ENCODE results near the gene MON1A.
A peak's percentile ranks its signal among the peaks of the same experiment; 100 is the strongest.
"Not testable (repeated sequence)": the region's sequence is repeated elsewhere in the genome, so short reads cannot be mapped to it uniquely, and the experiment has no call there.

Gene MON1A

DNA sequence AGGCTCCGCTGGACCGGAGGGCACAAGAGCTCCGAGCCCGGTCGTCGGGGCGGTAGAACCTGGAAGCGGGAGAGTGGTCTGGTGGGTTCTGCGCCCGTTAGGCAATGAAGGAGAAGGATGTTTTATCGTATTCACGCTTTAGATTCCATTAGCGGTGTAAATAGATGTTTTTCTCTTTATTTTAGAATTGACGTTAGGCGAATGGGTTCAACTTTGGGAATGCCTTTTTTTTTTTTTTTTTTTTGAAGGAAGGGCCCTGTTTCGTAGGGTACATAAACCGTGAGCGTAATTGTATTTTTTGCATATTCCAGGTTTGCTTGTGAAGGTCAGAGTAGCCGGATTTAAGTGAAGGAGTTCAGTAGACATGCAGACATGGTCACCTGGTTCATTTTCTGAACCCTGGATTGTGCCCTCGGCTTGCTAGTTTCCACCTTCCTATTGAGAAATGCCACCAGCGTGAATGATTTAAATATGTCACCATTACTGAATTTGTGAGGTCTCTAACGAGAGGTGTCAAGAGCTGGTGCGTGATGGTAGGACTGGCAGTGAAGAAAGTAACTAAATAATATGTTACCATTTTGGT lies 11.1 kb upstream of the MON1A start:
- Histone ChIP-seq H3K27ac (ENCODE audit: low read depth, low read length) (peak overlapping the region; percentile 97), H3K4me3 (ENCODE audit: low read length) (peak overlapping the region; percentile 90)

DNA sequence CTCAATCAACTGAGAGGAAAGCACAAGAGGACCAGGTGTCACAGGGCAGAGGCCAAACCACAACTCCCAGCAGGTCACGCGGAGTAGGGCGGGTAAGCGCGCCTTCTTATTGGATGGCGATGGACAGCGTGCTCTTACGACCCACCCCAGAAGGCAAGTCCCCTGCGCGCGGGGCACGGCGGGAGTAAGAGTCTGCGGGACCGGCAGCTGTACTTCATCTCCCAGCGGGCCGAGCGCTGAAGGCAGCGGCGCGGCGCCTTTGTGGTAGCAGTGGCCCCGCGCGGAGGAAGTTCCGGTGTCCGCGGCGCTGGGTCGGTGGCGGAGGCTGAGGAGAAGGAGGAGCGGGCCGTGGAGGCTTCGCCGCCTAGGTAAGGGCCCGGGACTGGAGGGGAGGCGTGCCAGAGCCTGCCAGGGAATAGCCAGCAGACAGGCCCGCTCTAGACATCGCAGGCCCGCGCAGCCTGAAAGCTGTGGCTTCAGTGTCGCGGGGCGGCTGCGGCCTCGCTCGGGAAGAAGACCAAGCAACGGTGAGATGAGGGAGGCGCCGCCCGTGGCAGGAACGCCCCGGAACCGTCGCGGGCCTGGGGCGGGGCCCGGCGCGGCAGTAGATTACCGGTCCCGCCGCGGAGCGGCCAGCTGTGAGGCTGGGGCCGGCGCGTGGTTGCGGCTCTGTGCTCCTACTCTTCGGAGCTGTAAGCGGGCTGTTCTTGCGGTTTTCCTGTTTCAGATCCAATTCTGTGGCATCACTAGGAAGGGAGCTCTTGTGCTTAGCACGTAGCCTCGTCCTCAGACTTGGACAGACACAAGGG lies 10.5 kb upstream of the MON1A start, which contains the start of gene RBM6:
TSS of gene RBM6 (plus strand) at position 293 of the 809 bp plus-strand sequence. CDS start 22,492 bp downstream, outside the sequence.
- Histone ChIP-seq H3K27me3 (ENCODE audit: control insufficient read depth, low read length) (no peaks in the 10 kb centered on the region), H3K9me2 (replicated peaks; ENCODE audit: control insufficient read depth, low read length) (no peaks in the 10 kb centered on the region), H3K4me2 (ENCODE audit: low read length) (peak within 1 kb of the TSS; percentile 82), H3K4me1 (ENCODE audit: control insufficient read depth, low read length) (peaks cover 46% of the 10 kb centered on the region), H3K4me3 (ENCODE audit: low read length) (peak within 1 kb of the TSS; percentile 90), H3K9me3 (ENCODE audit: control insufficient read depth, insufficient read depth, low read length) (peaks cover 3% of the 10 kb centered on the region; the same call in 1 of the 2 replicates), H3K79me2 (ENCODE audit: control insufficient read depth, low read length) (peaks cover 55% of the 10 kb centered on the region), H3K36me3 (ENCODE audit: control insufficient read depth, low read length) (peaks cover 42% of the 10 kb centered on the region), H3F3A (ENCODE audit: control insufficient read depth, insufficient read depth) (peaks cover 45% of the 10 kb centered on the region), H4K20me1 (ENCODE audit: control insufficient read depth, insufficient read depth, low read depth, low read length) (no peaks in the 10 kb centered on the region), H3K27ac (ENCODE audit: low read depth, low read length) (peak within 1 kb of the TSS; percentile 97)
- no peak for TF ChIP-seq EZH2phosphoT487 (IDR thresholded peaks at IDR 0.05; ENCODE audit: borderline replicate concordance, low read length)
- TF ChIP-seq, protein P1, sequence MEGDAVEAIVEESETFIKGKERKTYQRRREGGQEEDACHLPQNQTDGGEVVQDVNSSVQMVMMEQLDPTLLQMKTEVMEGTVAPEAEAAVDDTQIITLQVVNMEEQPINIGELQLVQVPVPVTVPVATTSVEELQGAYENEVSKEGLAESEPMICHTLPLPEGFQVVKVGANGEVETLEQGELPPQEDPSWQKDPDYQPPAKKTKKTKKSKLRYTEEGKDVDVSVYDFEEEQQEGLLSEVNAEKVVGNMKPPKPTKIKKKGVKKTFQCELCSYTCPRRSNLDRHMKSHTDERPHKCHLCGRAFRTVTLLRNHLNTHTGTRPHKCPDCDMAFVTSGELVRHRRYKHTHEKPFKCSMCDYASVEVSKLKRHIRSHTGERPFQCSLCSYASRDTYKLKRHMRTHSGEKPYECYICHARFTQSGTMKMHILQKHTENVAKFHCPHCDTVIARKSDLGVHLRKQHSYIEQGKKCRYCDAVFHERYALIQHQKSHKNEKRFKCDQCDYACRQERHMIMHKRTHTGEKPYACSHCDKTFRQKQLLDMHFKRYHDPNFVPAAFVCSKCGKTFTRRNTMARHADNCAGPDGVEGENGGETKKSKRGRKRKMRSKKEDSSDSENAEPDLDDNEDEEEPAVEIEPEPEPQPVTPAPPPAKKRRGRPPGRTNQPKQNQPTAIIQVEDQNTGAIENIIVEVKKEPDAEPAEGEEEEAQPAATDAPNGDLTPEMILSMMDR (IDR thresholded peaks at IDR 0.05; ENCODE audit: low read depth, low read length, poor library complexity, severe bottlenecking) = no peak

More for the DNA sequence above, 11.1 kb upstream of the MON1A start:
- H3K27me3 ChIP-seq (ENCODE audit: control insufficient read depth, low read length) = no peaks in the 10 kb centered on the region
- no peaks in the 10 kb centered on the region for H4K20me1 ChIP-seq (ENCODE audit: control insufficient read depth, insufficient read depth, low read depth, low read length)
- peak overlapping the region; percentile 82 for H3K4me2 ChIP-seq (ENCODE audit: low read length)
- no peaks in the 10 kb centered on the region for H3K9me2 ChIP-seq (replicated peaks; ENCODE audit: control insufficient read depth, low read length)
- peaks cover 60% of the 10 kb centered on the region for H3K79me2 ChIP-seq (ENCODE audit: control insufficient read depth, low read length)
- TF ChIP-seq, protein P1 (IDR thresholded peaks at IDR 0.05; ENCODE audit: low read depth, low read length, poor library complexity, severe bottlenecking) = no peak
- TF ChIP-seq EZH2phosphoT487 (IDR thresholded peaks at IDR 0.05; ENCODE audit: borderline replicate concordance, low read length) = no peak
- peaks cover 3% of the 10 kb centered on the region; the same call in 1 of the 2 replicates for H3K9me3 ChIP-seq (ENCODE audit: control insufficient read depth, insufficient read depth, low read length)
- H3K4me1 ChIP-seq (ENCODE audit: control insufficient read depth, low read length) = peaks cover 53% of the 10 kb centered on the region
- H3K36me3 ChIP-seq (ENCODE audit: control insufficient read depth, low read length) = peaks cover 45% of the 10 kb centered on the region
- H3F3A ChIP-seq (ENCODE audit: control insufficient read depth, insufficient read depth) = peaks cover 50% of the 10 kb centered on the region

DNA sequence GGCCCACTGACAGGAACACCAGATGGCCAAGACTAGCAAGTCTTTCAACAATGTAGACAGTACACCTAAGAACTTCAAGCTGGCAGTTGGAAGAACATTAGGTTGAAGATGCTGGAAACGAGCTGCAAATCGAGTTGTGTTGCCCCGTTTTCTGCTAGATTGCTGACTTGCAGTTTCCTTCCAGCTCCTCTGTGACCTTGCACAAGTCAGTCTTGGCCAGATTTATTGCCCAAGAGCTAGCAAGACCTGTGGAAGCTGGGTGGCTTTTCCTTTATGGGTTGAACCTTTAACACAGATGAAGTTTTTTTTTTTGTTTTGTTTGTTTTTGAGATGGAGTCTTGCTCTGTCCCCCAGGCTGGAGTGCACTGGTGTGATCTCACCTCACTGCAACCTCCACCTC lies 7.5 kb upstream of the MON1A start:
- Histone ChIP-seq H3K36me3 (ENCODE audit: control insufficient read depth, low read length) (peaks cover 18% of the 10 kb centered on the region), H3K4me2 (ENCODE audit: low read length) (no peak overlapping the region), H3K9me2 (replicated peaks; ENCODE audit: control insufficient read depth, low read length) (no peaks in the 10 kb centered on the region), H3K9me3 (ENCODE audit: control insufficient read depth, insufficient read depth, low read length) (no peaks in the 10 kb centered on the region), H4K20me1 (ENCODE audit: control insufficient read depth, insufficient read depth, low read depth, low read length) (no peaks in the 10 kb centered on the region), H3F3A (ENCODE audit: control insufficient read depth, insufficient read depth) (peaks cover 19% of the 10 kb centered on the region), H3K79me2 (ENCODE audit: control insufficient read depth, low read length) (peaks cover 26% of the 10 kb centered on the region), H3K27me3 (ENCODE audit: control insufficient read depth, low read length) (no peaks in the 10 kb centered on the region), H3K4me1 (ENCODE audit: control insufficient read depth, low read length) (peaks cover 17% of the 10 kb centered on the region), H3K27ac (ENCODE audit: low read depth, low read length) (no peak overlapping the region), H3K4me3 (ENCODE audit: low read length) (no peak overlapping the region)
- TF ChIP-seq, protein P1 (IDR thresholded peaks at IDR 0.05; ENCODE audit: low read depth, low read length, poor library complexity, severe bottlenecking) = no peak
- no peak for TF ChIP-seq EZH2phosphoT487 (IDR thresholded peaks at IDR 0.05; ENCODE audit: borderline replicate concordance, low read length)

DNA sequence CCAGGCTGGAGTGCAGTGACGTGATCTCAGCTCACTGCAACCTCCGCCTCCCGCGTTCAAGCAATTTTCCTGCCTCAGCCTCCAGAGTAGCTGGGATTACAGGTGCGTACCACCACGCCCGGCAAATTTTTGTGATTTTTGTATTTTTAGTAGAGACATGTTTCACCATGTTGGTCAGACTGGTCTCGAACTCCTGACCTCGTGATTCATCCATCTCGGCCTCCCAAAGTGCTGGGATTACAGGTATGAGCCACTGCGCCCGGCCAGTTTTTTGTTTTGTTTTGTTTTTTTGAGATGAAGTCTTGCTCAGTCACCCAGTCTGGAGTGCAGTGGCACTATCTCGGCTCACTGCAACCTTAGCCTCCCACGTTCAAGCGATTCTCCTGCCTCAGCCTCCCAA lies 2.7 kb upstream of the MON1A start:
- not testable (repeated sequence) for H3K9me3 ChIP-seq (ENCODE audit: control insufficient read depth, insufficient read depth, low read length); H3K4me2 ChIP-seq (ENCODE audit: low read length); H3K9me2 ChIP-seq (replicated peaks; ENCODE audit: control insufficient read depth, low read length); H3F3A ChIP-seq (ENCODE audit: control insufficient read depth, insufficient read depth); H3K27me3 ChIP-seq (ENCODE audit: control insufficient read depth, low read length); H4K20me1 ChIP-seq (ENCODE audit: control insufficient read depth, insufficient read depth, low read depth, low read length); H3K27ac ChIP-seq (ENCODE audit: low read depth, low read length); H3K36me3 ChIP-seq (ENCODE audit: control insufficient read depth, low read length); H3K4me3 ChIP-seq (ENCODE audit: low read length)
- Histone ChIP-seq H3K79me2 (ENCODE audit: control insufficient read depth, low read length) (peaks cover 23% of the 10 kb centered on the region), H3K4me1 (ENCODE audit: control insufficient read depth, low read length) (peaks cover 32% of the 10 kb centered on the region)
